H1 (cell line): Measurements from ENCODE around the gene ALOX12. TPM values are rescaled to one million over a fixed set of nuclear protein-coding genes. Genes with fewer than 3 reads are reported as not detected.

ENCODE experiments used
- TAF1 ChIP-seq: IDR thresholded peaks from 2 replicates; pipeline ENCODE4 v1.6.1; 2011; ENCODE audit warnings: mild to moderate bottlenecking, low read depth, low read length
- TBP ChIP-seq: IDR thresholded peaks from 2 replicates; pipeline ENCODE4 v1.6.1; 2011; ENCODE audit warnings: low read depth, low read length, improper control_type of control experiment
- TCF12 ChIP-seq: IDR thresholded peaks from 2 replicates; pipeline ENCODE4 v1.6.1; 2011; ENCODE audit warnings: low read depth, mild to moderate bottlenecking, low read length
- polyA plus RNA-seq, 7 experiments: library from polyadenylated mRNA; depleted of rRNA in 3 of 7; stranded (reverse) in 5 of 7; unstranded in 2 of 7; fragments of >200 nt in 5 of 7; fragments of 200-250 nt in 2 of 7; gene quantifications; 1 replicate in 5 of 7; 2 replicates in 1 of 7; 4 replicates in 1 of 7; pipeline versions ENCODE4 v1.2.1 to v1.2.3, GENCODE V29; 2011 to 2013; ENCODE audit warnings: missing spikeins in 2 of 7, mixed read lengths in 2 of 7
- total RNA-seq: library from RNA; stranded (reverse); fragmentation: NEBNext Ultra II Directional; extraction: Animal tissue kit (Norgen Biotek cat#: 25700); gene quantifications from 2 replicates; pipeline ENCODE4 v1.2.1, GENCODE V29; 2021

ALOX12 gene
- total and polyA plus RNA-seq, 2 of the 8 experiments (the other 6 are each of a cell fraction or from before 2014, with no cell fraction given), result 1.4 to 2.0 TPM

DNA sequence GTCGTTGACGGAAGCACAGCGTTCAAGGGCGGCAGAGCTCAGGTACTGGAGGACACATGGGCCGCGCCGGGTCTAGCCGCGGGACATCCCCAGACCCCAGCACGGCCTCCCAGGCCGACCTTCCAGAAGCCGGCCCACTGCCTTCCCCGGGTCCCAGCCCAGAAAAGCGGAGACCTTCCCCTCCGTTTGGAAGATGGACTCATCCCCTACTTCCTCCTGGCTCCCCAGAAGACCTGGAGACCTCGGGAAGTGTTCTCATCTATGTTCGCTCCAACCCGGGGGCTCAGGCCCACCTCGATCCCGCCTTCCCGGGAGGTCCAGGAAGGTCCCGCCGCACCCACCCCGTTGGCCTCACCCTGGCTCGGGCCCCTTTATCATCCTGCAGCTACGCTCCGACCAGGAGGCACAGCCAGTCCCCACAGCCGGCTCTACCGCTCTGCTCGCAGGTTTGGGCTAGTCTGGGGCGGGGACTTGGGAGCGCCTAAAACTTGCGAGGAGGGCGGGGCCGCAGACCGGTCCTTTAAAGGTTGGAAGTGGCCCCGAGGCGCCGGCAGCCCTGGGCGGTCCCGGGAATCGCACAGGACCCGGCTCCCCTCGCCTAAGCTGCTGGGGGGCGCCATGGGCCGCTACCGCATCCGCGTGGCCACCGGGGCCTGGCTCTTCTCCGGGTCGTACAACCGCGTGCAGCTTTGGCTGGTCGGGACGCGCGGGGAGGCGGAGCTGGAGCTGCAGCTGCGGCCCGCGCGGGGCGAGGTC is at the start of gene ALOX12 (continued):
- TF ChIP-seq TCF12 (no peak), TBP (peak; percentile 11; the same call in 1 of the 2 replicates), TAF1 (0 out of 2 replicates have a peak, but pooled peaks have one; percentile 50)
- TF ChIP-seq, all 59 proteins: peak for 7
